Calu3 (cell line): ENCODE data around the gene XPR1. TPM values are rescaled to one million over a fixed set of nuclear protein-coding genes. Genes with fewer than 3 reads are reported as not detected.

ENCODE experiments used
- BruUV-seq: library from RNA; stranded (reverse); fragments of 400-500 nt; replicated peaks from 2 replicates; lab custom pipeline; 2021; lab: Mats Ljungman, UMichigan
- CTCF ChIA-PET: fragments of 300-600 bp; sonication (Branson Sonifier 250); formaldehyde crosslinking; loops from one replicate; lab custom pipeline; 2022; ENCODE audit warnings: antibody characterized with exemption; lab: Charles Lee
- DNase-seq: peaks from one replicate; pipeline ENCODE4 v3.0.0; 2022
- H3K27ac Mint-ChIP-seq: one replicate; pipeline ENCODE4 v1.8.0; 2022; ENCODE audit warnings: mixed read lengths; ENCODE audit not compliant: unreplicated experiment
- H3K27me3 Mint-ChIP-seq: one replicate; pipeline ENCODE4 v1.8.0; 2022; ENCODE audit warnings: mixed read lengths; ENCODE audit not compliant: unreplicated experiment
- H3K36me3 Mint-ChIP-seq: one replicate; pipeline ENCODE4 v1.8.0; 2022; ENCODE audit warnings: mild to moderate bottlenecking, moderate library complexity, mixed read lengths; ENCODE audit not compliant: insufficient read depth, unreplicated experiment
- H3K4me1 Mint-ChIP-seq: one replicate; pipeline ENCODE4 v1.8.0; 2022; ENCODE audit warnings: mild to moderate bottlenecking, low read depth, mixed read lengths; ENCODE audit not compliant: unreplicated experiment
- H3K4me3 Mint-ChIP-seq: one replicate; pipeline ENCODE4 v1.8.0; 2022; ENCODE audit warnings: mild to moderate bottlenecking, low read depth, moderate library complexity, mixed read lengths; ENCODE audit not compliant: unreplicated experiment
- H3K9me3 Mint-ChIP-seq: one replicate; pipeline ENCODE4 v1.8.0; 2022; ENCODE audit warnings: low read depth, mixed read lengths; ENCODE audit not compliant: unreplicated experiment
- intact Hi-C: fragments of 100-400 bp; cut with micrococcal nuclease; formaldehyde crosslinking; loops from one replicate; pipeline ENCODE4 v1.10.0; 2022; ENCODE audit not compliant: unreplicated experiment
- total RNA-seq: library from RNA; stranded (reverse); gene quantifications from 2 replicates; pipeline ENCODE4 v1.2.3, GENCODE V29; 2022
- TF ChIP-seq, protein P1 (sequence below): fragments of 200-600 bp; IDR thresholded peaks from one replicate; pipeline ENCODE4 v1.8.0; 2022; ENCODE audit warnings: antibody characterized with exemption; ENCODE audit not compliant: unreplicated experiment

Gene XPR1
- total RNA-seq, 1 experiment from 2014 or later = 44.5 TPM

DNA sequence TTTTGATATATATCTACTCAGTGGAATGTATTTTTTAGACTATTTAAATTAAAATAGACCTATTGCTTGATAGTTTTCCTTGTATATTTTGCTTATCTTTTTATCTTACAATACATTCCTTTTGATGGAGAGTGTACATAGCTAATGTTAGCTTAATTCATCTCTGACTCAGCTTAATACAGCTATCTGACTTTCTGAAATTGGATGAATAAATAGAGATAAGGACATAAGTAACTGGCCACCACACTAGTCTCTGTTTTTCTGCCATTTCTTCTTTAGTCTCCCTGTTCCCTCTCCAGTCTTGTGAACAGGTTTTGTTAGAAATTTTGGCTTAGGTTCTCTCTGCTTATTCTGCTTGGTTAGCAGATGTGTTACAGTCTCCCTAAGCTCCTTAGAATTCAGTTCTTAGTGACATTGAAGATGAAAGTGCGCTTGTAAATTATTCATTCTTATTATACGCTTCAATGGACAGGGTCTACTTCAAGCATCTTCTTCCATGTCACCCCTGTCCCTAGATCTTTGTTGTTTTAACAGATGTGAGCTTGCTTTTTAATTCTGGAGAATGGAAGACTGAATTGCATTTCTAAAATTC is 59.6 kb downstream of the XPR1 start:
- Mint-ChIP-seq H3K4me3 (no peak overlapping the region), H3K27me3 (no peaks in the 10 kb centered on the region), H3K27ac (no peak overlapping the region), H3K4me1 (no peaks in the 10 kb centered on the region), H3K36me3 (no peaks in the 10 kb centered on the region), H3K9me3 (peaks cover 3% of the 10 kb centered on the region)
- intact Hi-C loops = no loop called here
- CTCF ChIA-PET = no interaction called here
- TF ChIP-seq, protein P1, sequence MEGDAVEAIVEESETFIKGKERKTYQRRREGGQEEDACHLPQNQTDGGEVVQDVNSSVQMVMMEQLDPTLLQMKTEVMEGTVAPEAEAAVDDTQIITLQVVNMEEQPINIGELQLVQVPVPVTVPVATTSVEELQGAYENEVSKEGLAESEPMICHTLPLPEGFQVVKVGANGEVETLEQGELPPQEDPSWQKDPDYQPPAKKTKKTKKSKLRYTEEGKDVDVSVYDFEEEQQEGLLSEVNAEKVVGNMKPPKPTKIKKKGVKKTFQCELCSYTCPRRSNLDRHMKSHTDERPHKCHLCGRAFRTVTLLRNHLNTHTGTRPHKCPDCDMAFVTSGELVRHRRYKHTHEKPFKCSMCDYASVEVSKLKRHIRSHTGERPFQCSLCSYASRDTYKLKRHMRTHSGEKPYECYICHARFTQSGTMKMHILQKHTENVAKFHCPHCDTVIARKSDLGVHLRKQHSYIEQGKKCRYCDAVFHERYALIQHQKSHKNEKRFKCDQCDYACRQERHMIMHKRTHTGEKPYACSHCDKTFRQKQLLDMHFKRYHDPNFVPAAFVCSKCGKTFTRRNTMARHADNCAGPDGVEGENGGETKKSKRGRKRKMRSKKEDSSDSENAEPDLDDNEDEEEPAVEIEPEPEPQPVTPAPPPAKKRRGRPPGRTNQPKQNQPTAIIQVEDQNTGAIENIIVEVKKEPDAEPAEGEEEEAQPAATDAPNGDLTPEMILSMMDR = no peak
- no TSS peak for BruUV-seq
- DNase-seq = no peak

DNA sequence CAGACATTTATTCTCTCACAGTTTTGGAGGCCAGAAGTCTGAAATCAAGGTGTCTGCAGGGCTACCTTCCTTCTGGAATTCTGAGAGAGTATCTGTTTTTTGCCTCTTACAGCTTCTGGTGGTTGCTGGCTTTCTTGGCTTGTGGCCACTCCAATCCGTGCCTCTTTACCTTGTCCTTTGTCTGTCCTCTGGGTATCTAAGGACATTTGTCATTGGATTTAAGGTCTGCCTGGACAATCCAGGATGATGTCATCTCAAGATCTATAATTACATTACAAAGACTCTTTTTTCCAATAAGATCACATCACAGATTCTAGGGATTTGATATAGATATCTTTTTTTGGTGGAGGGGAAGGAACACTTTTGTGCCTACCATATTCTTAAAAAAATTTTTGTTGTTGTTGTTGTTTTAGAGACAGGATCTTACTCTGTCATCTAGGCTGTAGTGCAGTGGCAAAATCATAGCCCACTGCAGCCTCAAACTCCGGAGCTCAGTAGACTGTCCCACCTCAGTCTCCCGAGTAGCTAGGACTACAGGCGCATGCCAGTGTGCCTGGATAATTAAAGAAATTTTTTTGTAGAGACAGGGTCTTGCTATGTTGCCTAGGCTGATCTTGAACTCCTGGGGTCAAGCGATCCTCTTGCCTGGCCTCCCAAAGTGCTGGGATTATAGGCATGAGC is 61.9 kb downstream of the XPR1 start:
- H3K9me3 Mint-ChIP-seq = peaks cover 14% of the 10 kb centered on the region
- DNase-seq = no peak
- CTCF ChIA-PET = no interaction called here
- H3K4me3 Mint-ChIP-seq = no peak overlapping the region
- intact Hi-C loops = no loop called here
- no peak overlapping the region for H3K27ac Mint-ChIP-seq
- no peaks in the 10 kb centered on the region for H3K36me3 Mint-ChIP-seq
- no TSS peak for BruUV-seq
- no peaks in the 10 kb centered on the region for H3K27me3 Mint-ChIP-seq
- no peaks in the 10 kb centered on the region for H3K4me1 Mint-ChIP-seq
- TF ChIP-seq, protein P1 = no peak

DNA sequence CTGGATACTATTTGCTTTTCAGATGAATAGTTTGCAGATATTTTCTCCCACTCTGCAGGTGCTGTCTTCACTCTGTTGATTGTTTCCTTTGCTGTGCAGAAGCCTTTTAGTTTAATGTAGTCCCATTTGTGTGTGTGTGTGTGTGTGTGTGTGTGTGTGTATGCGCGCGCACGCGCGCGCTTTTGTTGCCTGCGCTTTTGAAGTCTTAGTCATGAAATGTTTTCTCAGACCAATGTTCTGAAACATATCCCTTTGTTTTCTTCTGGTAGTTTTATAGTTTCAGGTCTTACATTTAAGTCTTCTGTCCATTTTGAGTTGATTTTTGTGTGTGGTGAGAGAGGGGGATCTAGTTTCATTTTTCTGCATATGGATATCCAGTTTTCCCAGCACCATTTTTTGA is 63.5 kb downstream of the XPR1 start:
- intact Hi-C loops = no loop called here
- DNase-seq = no peak
- no TSS peak for BruUV-seq
- CTCF ChIA-PET = no interaction called here
- no peaks in the 10 kb centered on the region for H3K27me3 Mint-ChIP-seq
- no peak overlapping the region for H3K27ac Mint-ChIP-seq
- no peaks in the 10 kb centered on the region for H3K36me3 Mint-ChIP-seq
- no peaks in the 10 kb centered on the region for H3K4me1 Mint-ChIP-seq
- TF ChIP-seq, protein P1 = no peak
- H3K9me3 Mint-ChIP-seq = peaks cover 14% of the 10 kb centered on the region
- no peak overlapping the region for H3K4me3 Mint-ChIP-seq

- intact Hi-C loops = no loop called here
- no peak for DNase-seq
- TF ChIP-seq, protein P1 = no peak
- Mint-ChIP-seq H3K4me3 (no peak overlapping the region), H3K36me3 (no peaks in the 10 kb centered on the region), H3K4me1 (no peaks in the 10 kb centered on the region), H3K9me3 (peaks cover 14% of the 10 kb centered on the region), H3K27ac (no peak overlapping the region), H3K27me3 (no peaks in the 10 kb centered on the region)
- CTCF ChIA-PET = interaction anchor here (0.6 kb wide), 1 partner anchor 1096 kb away, joined by 3 read pairs; no protein-coding TSS in a partner anchor
- no TSS peak for BruUV-seq
Measured at GRCh38 chr1:180696361-180696760, 64.5 kb downstream of the XPR1 start.
